OCI-LY7 (cell line): ENCODE data around the gene CPB2. TPM values are rescaled to one million over a fixed set of nuclear protein-coding genes. Genes with fewer than 3 reads are reported as not detected.

ENCODE experiments used
- BruUV-seq: library from RNA; stranded (reverse); fragments of 400-500 nt; replicated peaks from 2 replicates; lab custom pipeline; 2021; lab: Mats Ljungman, UMichigan
- CTCF ChIA-PET: fragments of 300-600 bp; sonication (Branson Sonifier 250); formaldehyde crosslinking; loops from one replicate; lab custom pipeline; 2022; ENCODE audit warnings: antibody characterized with exemption; ENCODE audit not compliant: unreplicated experiment; lab: Charles Lee
- POLR2A ChIA-PET: fragments of 300-600 bp; sonication (Branson Sonifier 250); formaldehyde crosslinking; loops from one replicate; lab custom pipeline; 2022; ENCODE audit warnings: antibody characterized with exemption; lab: Charles Lee
- DNase-seq: peaks from one replicate; pipeline ENCODE4 v3.0.0-alpha.2; 2015; ENCODE audit warnings: low spot score
- H2AFZ ChIP-seq: fragments of 200-600 bp; sonication (generic), shearing (Covaris generic); 2 replicates; pipeline ENCODE4 v1.6.1; 2014; ENCODE audit warnings: mild to moderate bottlenecking, antibody characterized with exemption, low read length, moderate library complexity
- H3K27ac ChIP-seq: fragments of 200-600 bp; sonication (generic); 2 replicates; pipeline ENCODE4 v1.5.1; 2014; ENCODE audit warnings: mixed run types, low read depth, mild to moderate bottlenecking, moderate library complexity, low read length, inconsistent platforms; ENCODE audit not compliant: poor library complexity, severe bottlenecking
- H3K36me3 ChIP-seq: fragments of 200-600 bp; sonication (generic); 2 replicates; pipeline ENCODE4 v1.6.1; 2014; ENCODE audit warnings: mild to moderate bottlenecking, antibody characterized with exemption, low read length, moderate library complexity, mixed read lengths; ENCODE audit not compliant: insufficient read depth
- H3K4me1 ChIP-seq: fragments of 200-600 bp; sonication (generic); 2 replicates; pipeline ENCODE4 v1.5.1; 2014; ENCODE audit warnings: mild to moderate bottlenecking, low read length; ENCODE audit not compliant: insufficient read depth, poor library complexity, severe bottlenecking
- H3K4me2 ChIP-seq: fragments of 200-600 bp; sonication (generic); 2 replicates; pipeline ENCODE4 v1.6.1; 2014; ENCODE audit warnings: mild to moderate bottlenecking, low read length
- H3K4me3 ChIP-seq: fragments of 200-600 bp; sonication (generic); 2 replicates; pipeline ENCODE4 v1.5.1; 2014; ENCODE audit warnings: mild to moderate bottlenecking, low read depth, low read length; ENCODE audit not compliant: poor library complexity, severe bottlenecking
- H3K79me2 ChIP-seq: fragments of 200-600 bp; sonication (generic); 2 replicates; pipeline ENCODE4 v1.6.1; 2016; ENCODE audit warnings: low read depth, mild to moderate bottlenecking, low read length, moderate library complexity, mixed read lengths; ENCODE audit not compliant: insufficient read depth
- H3K9me2 ChIP-seq: fragments of 200-600 bp; sonication (generic); 2 replicates; pipeline ENCODE4 v1.6.1; 2016; ENCODE audit warnings: mild to moderate bottlenecking, low read length, mixed read lengths; ENCODE audit not compliant: insufficient read depth
- H3K9me3 ChIP-seq: fragments of 200-600 bp; sonication (generic); 2 replicates; pipeline ENCODE4 v1.6.1; 2014; ENCODE audit warnings: mild to moderate bottlenecking, mixed run types, low read length, mixed read lengths
- H4K20me1 ChIP-seq: fragments of 200-600 bp; sonication (generic); 2 replicates; pipeline ENCODE4 v1.6.1; 2014; ENCODE audit warnings: mild to moderate bottlenecking, antibody characterized with exemption, low read length, moderate library complexity, mixed read lengths; ENCODE audit not compliant: insufficient read depth
- CTCF ChIP-seq: fragments of 200-600 bp; sonication (generic); conservative IDR thresholded peaks from 2 replicates; pipeline ENCODE4 v1.5.1; 2014; ENCODE audit warnings: mild to moderate bottlenecking, antibody characterized with exemption, low read length, moderate library complexity, mixed read lengths
- EZH2phosphoT487 ChIP-seq: fragments of 200-600 bp; sonication (generic); IDR thresholded peaks from 2 replicates; pipeline ENCODE4 v1.6.1; 2018; ENCODE audit warnings: low read depth, borderline replicate concordance, mild to moderate bottlenecking, mixed run types, antibody characterized with exemption, low read length, moderate library complexity, mixed read lengths
- intact Hi-C: fragments of 100-400 bp; cut with micrococcal nuclease; formaldehyde crosslinking; loops from one replicate; pipeline ENCODE4 v1.10.0; 2022; ENCODE audit not compliant: unreplicated experiment
- total RNA-seq, 2 experiments: library from RNA; depleted of rRNA in 1 of 2; stranded (reverse); fragments of >200 nt in 1 of 2; shearing (Covaris generic) in 1 of 2; gene quantifications; 2 replicates each; pipeline ENCODE4 v1.2.3, GENCODE V29; 2014 to 2022

Gene CPB2
- total RNA-seq, 2 experiments from 2014 or later: not detected

GRCh38 chr13:46094478-46094877 lies 10.4 kb downstream of the CPB2 start:
- Histone ChIP-seq H3K9me2 (no peaks in the 10 kb centered on the region), H3K27ac (no peak overlapping the region), H4K20me1 (no peaks in the 10 kb centered on the region), H3K4me3 (no peak overlapping the region), H2AFZ (no peak overlapping the region), H3K79me2 (no peaks in the 10 kb centered on the region), H3K36me3 (no peaks in the 10 kb centered on the region), H3K4me2 (no peak overlapping the region), H3K4me1 (no peaks in the 10 kb centered on the region), H3K9me3 (no peaks in the 10 kb centered on the region)
- POLR2A ChIA-PET: interaction anchor here (1.2 kb wide), 1 partner anchor 9 kb away, joined by 9 read pairs; no protein-coding TSS in a partner anchor
- intact Hi-C loops: no loop called here
- CTCF ChIA-PET: no interaction called here
- no peak for DNase-seq
- TF ChIP-seq EZH2phosphoT487: no peak
- no peak for TF ChIP-seq CTCF
- no TSS peak for BruUV-seq

GRCh38 chr13:46088821-46089562 lies 15.8 kb downstream of the CPB2 start:
- H3K9me2 ChIP-seq: no peaks in the 10 kb centered on the region
- H4K20me1 ChIP-seq: no peaks in the 10 kb centered on the region
- H3K4me2 ChIP-seq: no peak overlapping the region
- ChIA-PET CTCF (no interaction called here), POLR2A (no interaction called here)
- intact Hi-C loops: no loop called here
- DNase-seq: no peak
- H3K4me1 ChIP-seq: no peaks in the 10 kb centered on the region
- H3K27ac ChIP-seq: no peak overlapping the region
- H3K36me3 ChIP-seq: no peaks in the 10 kb centered on the region
- no peak overlapping the region for H3K4me3 ChIP-seq
- TF ChIP-seq EZH2phosphoT487: no peak
- TF ChIP-seq CTCF: no peak
- H2AFZ ChIP-seq: no peak overlapping the region
- H3K9me3 ChIP-seq: no peaks in the 10 kb centered on the region
- no TSS peak for BruUV-seq
- H3K79me2 ChIP-seq: no peaks in the 10 kb centered on the region

- Histone ChIP-seq H3K36me3 (no peaks in the 10 kb centered on the region), H3K9me2 (no peaks in the 10 kb centered on the region), H3K4me1 (no peaks in the 10 kb centered on the region), H3K79me2 (no peaks in the 10 kb centered on the region), H3K27ac (no peak overlapping the region), H3K4me3 (no peak overlapping the region), H2AFZ (no peak overlapping the region), H3K4me2 (no peak overlapping the region), H3K9me3 (no peaks in the 10 kb centered on the region), H4K20me1 (no peaks in the 10 kb centered on the region)
- TF ChIP-seq EZH2phosphoT487 (no peak), CTCF (no peak)
- CTCF ChIA-PET: no interaction called here
- POLR2A ChIA-PET: no interaction called here
- intact Hi-C loops: no loop called here
- no TSS peak for BruUV-seq
- no peak for DNase-seq
Measured at GRCh38 chr13:46087481-46087880, 17.4 kb downstream of the CPB2 start.
